ENCODE results near the gene NBEAL1. TPM values are rescaled to one million over a fixed set of nuclear protein-coding genes. Genes with fewer than 3 reads are reported as not detected.
A peak's percentile ranks its signal among the peaks of the same experiment; 100 is the strongest.

The NBEAL1 gene
- total RNA-seq, 4 donors from 2014 or later: 25.6 to 67.5 (median 55.0) TPM

DNA sequence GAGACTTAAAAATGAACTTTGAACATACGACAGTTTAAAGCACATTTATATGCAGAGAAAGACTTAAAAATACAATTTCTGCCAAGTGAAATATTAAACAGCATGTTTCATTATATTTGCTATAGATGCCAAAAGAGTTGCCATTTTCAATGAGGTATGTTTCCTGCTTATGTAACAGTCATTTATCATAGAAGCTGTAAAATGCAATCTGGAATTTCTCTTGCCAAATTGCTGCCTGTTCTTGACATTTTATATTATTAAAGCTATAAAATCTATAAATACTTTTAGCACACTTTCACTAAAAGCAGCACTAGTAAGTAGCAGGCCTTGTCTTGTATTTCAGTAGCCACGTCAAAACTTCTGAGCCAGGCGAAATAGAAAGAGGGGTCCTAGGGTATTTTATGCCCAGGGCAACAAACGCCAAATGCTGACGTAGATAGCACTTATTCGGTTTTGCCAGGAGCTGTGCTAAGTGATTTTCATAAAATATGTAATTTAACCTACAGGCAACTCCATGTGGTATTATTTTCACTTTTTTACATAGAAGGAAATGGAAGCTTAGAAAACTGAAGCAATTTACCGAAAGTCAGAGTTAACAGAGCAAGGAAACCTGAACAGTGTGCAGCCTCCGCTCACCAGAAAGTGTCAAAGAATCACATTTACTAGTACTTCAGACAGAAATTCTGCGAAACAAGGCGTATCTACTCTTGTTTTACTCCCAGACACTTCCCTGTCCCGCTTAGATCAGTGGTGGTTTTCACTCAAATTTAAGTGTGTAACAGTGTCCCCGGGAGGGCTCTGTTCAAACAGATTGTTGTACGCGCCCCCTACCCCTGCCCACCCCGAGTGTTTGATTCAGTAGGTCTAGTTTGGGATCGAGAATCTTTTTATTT is 222.9 kb downstream of the NBEAL1 start:
- no peak for TF ChIP-seq CTCF (IDR thresholded peaks at IDR 0.05)
- ATAC-seq (ENCODE audit: low FRiP score): no peak
- no peak for DNase-seq (ENCODE audit: low spot score)

DNA sequence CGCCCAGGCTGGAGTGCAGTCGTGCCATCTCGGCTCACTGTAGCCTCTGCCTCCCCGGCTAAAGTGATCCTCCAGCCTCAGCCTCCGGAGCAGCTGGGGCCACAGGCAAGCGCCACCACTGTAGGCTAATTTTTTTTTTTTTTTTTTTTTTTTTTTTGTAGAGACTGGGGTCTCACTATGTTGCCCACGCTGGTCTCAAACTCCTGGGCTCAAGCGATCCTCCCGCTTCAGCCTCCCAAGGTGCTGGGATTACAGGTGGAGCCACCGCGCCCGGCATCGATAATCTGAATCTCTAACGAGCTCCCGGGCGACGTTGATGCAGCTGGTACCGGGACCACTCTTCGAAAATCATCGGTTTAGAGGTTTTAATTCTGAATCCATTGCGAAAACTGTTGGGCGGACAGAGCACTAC is 223.6 kb downstream of the NBEAL1 start:
- DNase-seq (ENCODE audit: low spot score) (peak; percentile 24), ATAC-seq (ENCODE audit: low FRiP score) (no peak)
- TF ChIP-seq CTCF (IDR thresholded peaks at IDR 0.05): no peak

GRCh38 chr2:203238704-203239526 is 224.2 kb downstream of the NBEAL1 start, which contains the start of gene CYP20A1:
CYP20A1 (plus strand) TSS chr2:203239018; CDS start chr2:203239063, 45 bp downstream.
- no peak for TF ChIP-seq CTCF (IDR thresholded peaks at IDR 0.05)
- peak; percentile 98 for ATAC-seq (ENCODE audit: low FRiP score)
- DNase-seq (ENCODE audit: low spot score): peak; percentile 79

DNA sequence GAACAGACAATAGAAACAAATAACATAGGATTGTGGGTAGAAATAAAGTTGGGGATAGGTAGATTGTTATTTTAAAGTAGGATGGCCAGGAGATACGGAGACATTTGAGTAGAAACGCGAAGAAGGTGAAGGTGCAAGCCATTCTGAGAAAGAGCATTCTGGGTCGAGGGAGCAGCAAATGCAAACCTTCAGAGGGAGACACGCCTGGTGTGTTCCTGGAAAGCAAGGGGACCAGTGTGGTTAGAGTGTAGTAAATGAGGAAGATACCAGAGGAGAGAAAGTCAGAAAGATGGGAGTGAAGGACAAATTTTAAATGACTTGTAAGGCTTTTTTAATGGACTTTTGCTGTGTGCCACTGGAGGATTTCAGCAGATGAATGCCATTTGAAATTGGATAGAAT is 225.8 kb downstream of the NBEAL1 start:
- no peak for TF ChIP-seq CTCF (IDR thresholded peaks at IDR 0.05)
- DNase-seq (ENCODE audit: low spot score): no peak
- no peak for ATAC-seq (ENCODE audit: low FRiP score)

GRCh38 chr2:203242518-203242917 is 227.8 kb downstream of the NBEAL1 start:
- no peak for ATAC-seq (ENCODE audit: low FRiP score)
- TF ChIP-seq CTCF (IDR thresholded peaks at IDR 0.05): no peak

DNA sequence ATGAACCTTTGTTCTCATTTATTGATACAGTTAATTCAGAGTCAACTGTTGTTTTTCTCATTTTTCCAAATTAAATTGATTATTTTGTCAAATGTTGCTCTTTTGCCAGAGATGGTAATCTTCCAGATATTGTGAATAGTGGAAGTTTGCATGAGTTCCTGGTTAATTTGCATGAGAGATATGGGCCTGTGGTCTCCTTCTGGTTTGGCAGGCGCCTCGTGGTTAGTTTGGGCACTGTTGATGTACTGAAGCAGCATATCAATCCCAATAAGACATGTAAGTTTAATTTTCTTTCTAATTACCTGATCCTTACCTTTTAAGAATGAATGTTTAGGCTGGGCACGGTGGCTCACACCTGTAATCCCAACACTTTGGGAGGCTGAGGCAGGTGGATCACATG is 232.0 kb downstream of the NBEAL1 start:
- TF ChIP-seq CTCF (IDR thresholded peaks at IDR 0.05): no peak
- ATAC-seq (ENCODE audit: low FRiP score): no peak

More at GRCh38 chr2:203242518-203242917, 227.8 kb downstream of the NBEAL1 start:
- DNase-seq (ENCODE audit: low spot score): no peak

More for the DNA sequence above, 232.0 kb downstream of the NBEAL1 start:
- DNase-seq (ENCODE audit: low spot score): no peak

Measured in omental fat pad (tissue), 4 donors.